Right cardiac atrium (tissue), 5 donors: ENCODE results near the gene CHN2. TPM values are rescaled to one million over a fixed set of nuclear protein-coding genes. Genes with fewer than 3 reads are reported as not detected.

Experiments used
- ATAC-seq, 2 donors: fragments of 200-7000 bp; cut with Tn5 transposase; one replicate each; pipeline versions ENCODE4 v1.8.0 to v1.9.1; 2020; ENCODE audit warnings: moderate library complexity in 2 of 2, mild to moderate bottlenecking in 1 of 2
- DNase-seq, 3 donors: peaks; one replicate each; pipeline ENCODE4 v3.0.0-alpha.2; 2020
- H3K27ac ChIP-seq: one replicate; pipeline ENCODE4 v1.5.1; 2013; ENCODE audit warnings: mild to moderate bottlenecking, low read length, control low read depth, moderate library complexity
- H3K27me3 ChIP-seq: one replicate; pipeline ENCODE4 v1.6.1; 2013; ENCODE audit not compliant: control insufficient read depth, insufficient read depth
- H3K4me1 ChIP-seq: one replicate; pipeline ENCODE4 v1.6.1; 2013; ENCODE audit warnings: low read length; ENCODE audit not compliant: control insufficient read depth, insufficient read depth
- H3K4me3 ChIP-seq: one replicate; pipeline ENCODE4 v1.5.1; 2013; ENCODE audit warnings: low read length, control low read depth
- H3K9me3 ChIP-seq: one replicate; pipeline ENCODE4 v1.6.1; 2013; ENCODE audit warnings: low read length; ENCODE audit not compliant: control insufficient read depth
- WGBS: extraction: QIAGEN DNeasy Blood & Tissue Kit; methylation state at CpG from one replicate; pipeline ENCODE4 v1.1.7; 2013; 5-methylcytosine and 5-hydroxymethylcytosine counted together
- intact Hi-C, 4 donors: fragments of 100-400 bp; cut with DNase I; formaldehyde crosslinking; loops; one replicate each; pipeline versions ENCODE4 v1.11.0 to v1.14.0; 2022 to 2023
- long read RNA-seq, 4 donors: library from polyadenylated mRNA; unstranded; transcript quantifications; one replicate each; pipeline ENCODE4 v2.0.0, GENCODE V29; 2020 to 2021
- polyA plus RNA-seq: library from polyadenylated mRNA; stranded (reverse); fragments of 200-250 nt; gene quantifications from one replicate; pipeline ENCODE4 v1.2.3, GENCODE V29; 2013
- total RNA-seq, 4 donors: library from RNA; stranded (reverse); fragmentation: NEBNext Ultra II Directional; extraction: Animal tissue kit (Norgen Biotek cat#: 25700); gene quantifications; one replicate each; pipeline ENCODE4 v1.2.1, GENCODE V29; 2021
- donor health status: healthy with polysubstance abuse.
- donor health status: DM: no; HTN: yes; CAD: no.
- donor health status: DM: no; HTN: no; CAD: no.
- donor health status: DM: no; HTN: yes; CAD: no; lungs with severe emphysema.
- donor health status: DM: yes; HTN: yes; CAD: no.

Gene CHN2
- 1 to 10 TPM; 2.8 to 6.4 (median 4.5) TPM for total RNA-seq
- 2.0 TPM for polyA plus RNA-seq
- long read RNA-seq, donor 1, partial matches to known transcripts, result 1 of 2 reads
- long read RNA-seq, donor 1, other reads (novel, unspliced or antisense), result 1 of 2 reads
- long read RNA-seq, donor 2, partial matches to known transcripts, result 0 of 1 reads
- long read RNA-seq, donor 2, other reads (novel, unspliced or antisense), result 0 of 1 reads
- long read RNA-seq, donor 3, partial matches to known transcripts, result 0 of 1 reads
- long read RNA-seq, donor 3, other reads (novel, unspliced or antisense), result 0 of 1 reads
- long read RNA-seq, donor 4, partial matches to known transcripts, result 0 of 2 reads
- long read RNA-seq, donor 4, other reads (novel, unspliced or antisense), result 1 of 2 reads

DNA sequence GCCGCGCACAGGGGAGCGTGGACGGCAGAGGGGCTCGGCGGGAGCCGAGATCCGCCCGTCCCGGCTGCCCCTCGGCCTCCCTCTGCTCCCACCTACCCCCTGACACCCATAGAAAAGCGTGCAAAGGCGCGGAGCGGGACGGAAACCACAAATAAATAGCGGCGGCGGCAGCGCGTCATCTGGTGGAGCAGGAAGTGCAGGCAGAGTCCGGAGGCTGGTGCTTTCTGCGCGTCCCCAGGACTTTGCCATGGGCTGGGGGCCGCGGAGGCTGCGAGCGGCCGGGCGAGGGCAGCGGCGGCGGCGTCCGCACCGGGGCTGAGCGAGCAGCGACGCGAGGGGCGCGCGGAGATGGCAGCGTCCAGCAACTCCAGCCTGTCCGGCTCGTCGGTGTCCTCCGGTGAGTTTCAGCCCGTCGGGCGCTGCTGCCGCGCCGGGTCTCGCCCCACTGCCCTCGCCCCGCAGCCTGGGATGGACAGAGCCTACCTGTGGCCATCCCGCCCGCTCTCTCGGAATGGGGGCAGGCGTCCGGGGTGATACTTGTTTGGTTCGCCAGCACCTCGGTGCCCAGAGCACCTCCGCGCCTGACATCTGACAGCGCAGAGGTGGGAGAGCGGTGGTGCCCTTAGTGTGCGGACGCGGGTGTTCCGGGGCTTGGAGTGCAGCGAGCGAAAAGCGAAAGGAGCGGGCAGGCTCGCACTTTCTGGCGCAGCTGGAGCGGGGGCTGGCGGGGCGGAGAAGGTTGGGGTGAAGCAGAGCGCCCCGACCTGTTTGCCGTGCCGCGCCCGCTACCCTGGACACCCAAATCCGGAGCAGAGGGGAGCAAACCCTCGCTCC, at the start of gene CHN2:
Gene CHN2, plus strand, starts transcription at position 182 of the 834 bp plus-strand sequence.
- Histone ChIP-seq H3K4me1 (no peaks in the 10 kb centered on the region), H3K4me3 (peak within 1 kb of the TSS; percentile 48), H3K27ac (no peak within 1 kb of the TSS), H3K9me3 (no peaks in the 10 kb centered on the region), H3K27me3 (no peaks in the 10 kb centered on the region)
- under 1% methylated on average over 89 of the region's 89 CpGs for whole genome bisulfite sequencing
- ATAC-seq (peak; percentile 73 to 86), DNase-seq (peak; percentile 51 to 84 (median 77))
- intact Hi-C loops, result loop anchor here in 2 of 4 donors (5.0 kb wide), 1 partner anchor 212 kb away; no protein-coding TSS in a partner anchor

DNA sequence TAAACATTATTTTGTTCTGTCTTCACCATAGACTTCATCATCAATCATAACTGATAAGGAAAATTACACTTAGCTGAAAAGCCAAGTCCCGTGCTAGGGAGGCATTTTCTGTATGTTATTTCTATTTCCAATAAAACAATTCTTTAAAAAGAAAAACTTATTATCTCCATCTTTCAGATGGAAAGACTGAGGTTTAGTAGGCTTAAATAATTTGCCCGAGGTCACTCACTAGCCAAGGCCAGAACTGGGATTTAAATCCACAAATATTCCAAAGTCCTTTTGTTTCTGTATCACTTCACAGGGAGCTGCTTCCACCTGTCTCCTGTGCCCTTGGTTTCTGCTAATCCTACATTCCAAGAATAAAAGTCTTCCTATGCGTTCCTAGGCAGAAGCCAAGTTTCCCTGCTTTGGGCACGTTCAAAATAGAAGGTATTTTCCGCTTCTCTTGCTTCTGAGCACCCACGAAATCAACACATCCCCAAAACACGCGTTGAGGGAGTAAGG, 49.0 kb upstream of the CHN2 start:
- H3K27ac ChIP-seq, result no peak overlapping the region
- DNase-seq (no peak), ATAC-seq (no peak)
- no peaks in the 10 kb centered on the region for H3K27me3 ChIP-seq
- peak overlapping the region; percentile 29 for H3K4me3 ChIP-seq
- intact Hi-C loops, result no loop called here
- no peaks in the 10 kb centered on the region for H3K4me1 ChIP-seq
- WGBS, result 22% methylated on average over 8 of the region's 8 CpGs
- H3K9me3 ChIP-seq, result no peaks in the 10 kb centered on the region

DNA sequence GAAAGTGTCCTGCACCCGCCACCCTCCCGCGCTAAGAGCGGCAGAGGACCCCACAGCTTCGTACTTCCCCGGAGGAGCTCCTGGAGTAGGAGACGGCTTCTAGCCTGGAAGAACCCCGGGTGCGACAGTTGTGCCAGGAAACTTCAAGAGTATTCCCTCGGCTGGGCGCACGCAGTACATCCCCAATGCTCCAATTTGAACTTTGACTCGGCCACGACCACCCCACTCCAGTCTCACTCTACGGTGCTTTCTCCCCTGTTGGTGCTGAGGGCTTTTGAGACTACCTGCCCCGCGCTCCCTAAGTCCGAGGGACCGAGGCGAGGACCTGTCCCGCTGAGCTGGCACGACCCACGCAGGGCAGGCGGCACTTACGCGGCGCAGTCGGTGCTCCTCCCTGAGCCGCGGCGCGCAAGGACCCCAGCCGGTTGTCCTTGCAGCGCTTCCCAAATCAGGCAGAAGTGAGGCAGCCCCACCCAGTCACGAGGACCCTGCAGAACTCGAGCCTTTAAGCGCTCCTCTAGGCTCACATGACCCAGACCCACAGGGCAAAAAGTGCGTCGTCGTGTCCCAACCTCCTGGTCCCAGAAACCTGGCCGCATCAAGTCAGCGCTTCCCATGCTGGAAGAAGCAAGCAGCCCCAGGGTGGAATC, 48.4 kb upstream of the CHN2 start, which contains the start of gene CPVL:
Gene CPVL, minus strand, starts transcription at position 481 of the 650 bp plus-strand sequence. CDS start 25,476 bp downstream, outside the sequence.
- WGBS, result 2% methylated on average over 42 of the region's 42 CpGs

DNA sequence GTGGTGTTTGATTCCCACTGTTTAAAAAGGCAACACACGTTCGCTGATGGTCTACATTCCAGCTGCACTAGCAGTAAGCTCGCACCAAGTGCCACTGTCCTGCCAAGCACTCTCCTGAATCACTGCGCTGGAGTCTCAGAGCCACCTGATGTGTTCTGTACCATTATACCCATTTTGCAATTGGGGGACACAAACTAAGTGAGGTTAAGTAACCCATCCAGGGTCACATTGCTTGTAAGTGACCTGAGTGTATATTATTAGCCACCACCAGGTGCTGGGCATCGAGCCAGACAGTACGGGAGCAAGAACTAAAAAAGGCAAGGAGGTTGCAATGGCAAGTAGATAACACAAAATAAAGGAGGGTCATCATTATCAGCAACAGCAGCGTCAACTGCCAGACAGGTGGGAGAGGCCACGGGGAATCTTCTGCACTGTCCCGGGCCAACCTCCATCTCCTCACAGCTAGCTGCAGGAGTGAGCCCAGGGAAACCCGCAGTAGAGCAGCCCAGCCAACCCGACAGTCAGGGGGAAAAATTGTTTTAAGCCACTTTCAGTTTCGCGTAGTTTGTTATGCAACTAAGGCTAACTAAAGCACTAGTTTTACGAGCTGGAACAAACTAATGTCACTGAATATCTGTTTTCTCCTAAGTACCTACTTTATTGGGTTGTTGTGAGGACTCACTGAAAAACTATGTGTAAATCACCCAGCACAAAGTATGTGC, 47.5 kb upstream of the CHN2 start:
- ATAC-seq, result peak; percentile 38 to 45
- intact Hi-C loops, result no loop called here
- H3K4me1 ChIP-seq, result no peaks in the 10 kb centered on the region
- no peaks in the 10 kb centered on the region for H3K27me3 ChIP-seq
- peak overlapping the region; percentile 29 for H3K4me3 ChIP-seq
- H3K9me3 ChIP-seq, result no peaks in the 10 kb centered on the region
- whole genome bisulfite sequencing, result 39% methylated on average over 14 of the region's 14 CpGs
- peak in 1 of 3 donors; percentile 63 for DNase-seq
- H3K27ac ChIP-seq, result no peak overlapping the region

More for the DNA sequence above, 48.4 kb upstream of the CHN2 start, which contains the start of gene CPVL:
- Histone ChIP-seq H3K4me1 (no peaks in the 10 kb centered on the region), H3K27me3 (no peaks in the 10 kb centered on the region), H3K4me3 (peak within 1 kb of the TSS; percentile 29), H3K9me3 (no peaks in the 10 kb centered on the region), H3K27ac (no peak within 1 kb of the TSS)
- ATAC-seq, result peak; percentile 77 to 79
- intact Hi-C loops, result no loop called here
- DNase-seq, result peak; percentile 57 to 84 (median 80)

DNA sequence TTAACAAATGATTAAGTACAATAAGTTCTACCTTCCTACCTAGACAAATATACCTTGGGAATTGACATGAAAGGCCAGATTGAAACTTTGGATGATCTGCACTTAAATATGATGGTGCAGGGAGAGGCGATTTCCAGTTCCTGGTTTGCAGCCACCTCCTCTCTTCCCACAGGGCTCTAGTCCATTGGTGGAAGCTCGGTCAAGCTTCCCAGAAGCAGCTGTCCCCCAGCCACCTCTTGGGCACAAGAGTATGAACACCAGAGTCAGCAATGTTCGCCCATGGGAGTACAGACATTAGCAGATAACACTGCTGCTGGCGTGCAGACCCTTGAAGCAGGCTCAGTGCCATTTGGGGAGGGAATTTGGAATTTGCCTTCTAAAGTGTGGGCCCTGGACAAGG, 46.8 kb upstream of the CHN2 start:
- ATAC-seq, result peak; percentile 56 to 58
- H3K4me1 ChIP-seq, result no peaks in the 10 kb centered on the region
- intact Hi-C loops, result no loop called here
- DNase-seq, result no peak
- H3K27me3 ChIP-seq, result no peaks in the 10 kb centered on the region
- 62% methylated on average over 4 of the region's 4 CpGs for WGBS
- no peak overlapping the region for H3K4me3 ChIP-seq
- no peak overlapping the region for H3K27ac ChIP-seq
- no peaks in the 10 kb centered on the region for H3K9me3 ChIP-seq

DNA sequence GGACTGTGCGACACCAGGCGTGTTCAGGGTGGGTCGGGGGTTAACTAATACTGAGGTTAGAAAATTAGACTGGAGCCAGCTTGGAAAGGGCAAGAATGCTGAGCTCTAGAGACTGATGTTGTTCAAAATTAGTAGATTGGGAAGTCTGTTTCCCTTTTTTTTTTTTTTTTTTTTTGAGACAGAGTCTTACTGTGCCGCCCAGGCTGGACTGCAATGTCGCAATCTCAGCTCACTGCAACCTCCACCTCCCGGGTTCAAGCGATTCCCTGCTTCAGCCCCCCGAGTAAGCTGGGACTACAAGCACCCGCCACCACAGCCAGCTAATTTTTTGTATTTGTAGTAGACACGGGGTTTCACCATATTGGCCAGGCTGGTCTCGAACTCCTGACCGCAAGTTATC, 45.5 kb upstream of the CHN2 start:
- H3K4me1 ChIP-seq, result no peaks in the 10 kb centered on the region
- H3K4me3 ChIP-seq, result no peak overlapping the region
- DNase-seq, result no peak
- ATAC-seq, result no peak
- no peak overlapping the region for H3K27ac ChIP-seq
- WGBS, result 92% methylated on average over 12 of the region's 12 CpGs
- H3K27me3 ChIP-seq, result no peaks in the 10 kb centered on the region
- no peaks in the 10 kb centered on the region for H3K9me3 ChIP-seq
- intact Hi-C loops, result no loop called here

DNA sequence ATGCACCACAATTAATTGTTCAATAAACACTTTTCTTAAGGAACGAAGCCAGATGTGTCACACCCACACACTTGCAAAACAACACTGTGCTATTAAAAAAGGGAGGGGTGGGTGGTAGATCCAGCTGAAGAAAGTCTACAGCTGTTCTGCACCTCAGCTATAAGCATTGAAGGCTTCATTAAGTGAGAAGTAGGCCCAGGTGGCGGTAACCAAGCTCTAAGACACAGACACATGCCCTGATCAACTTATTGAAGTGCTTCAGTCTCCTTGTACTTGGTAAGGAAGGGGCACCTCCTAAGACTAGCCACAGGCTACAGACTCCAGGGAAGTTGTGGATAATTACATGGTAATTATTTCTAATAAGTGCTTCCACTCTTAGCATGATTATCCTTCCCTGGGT, 43.7 kb upstream of the CHN2 start:
- DNase-seq (no peak), ATAC-seq (no peak)
- H3K27ac ChIP-seq, result no peak overlapping the region
- H3K4me3 ChIP-seq, result no peak overlapping the region
- no peaks in the 10 kb centered on the region for H3K9me3 ChIP-seq
- intact Hi-C loops, result no loop called here
- no peaks in the 10 kb centered on the region for H3K4me1 ChIP-seq
- H3K27me3 ChIP-seq, result no peaks in the 10 kb centered on the region
- whole genome bisulfite sequencing, result 77% methylated on average over 2 of the region's 2 CpGs

DNA sequence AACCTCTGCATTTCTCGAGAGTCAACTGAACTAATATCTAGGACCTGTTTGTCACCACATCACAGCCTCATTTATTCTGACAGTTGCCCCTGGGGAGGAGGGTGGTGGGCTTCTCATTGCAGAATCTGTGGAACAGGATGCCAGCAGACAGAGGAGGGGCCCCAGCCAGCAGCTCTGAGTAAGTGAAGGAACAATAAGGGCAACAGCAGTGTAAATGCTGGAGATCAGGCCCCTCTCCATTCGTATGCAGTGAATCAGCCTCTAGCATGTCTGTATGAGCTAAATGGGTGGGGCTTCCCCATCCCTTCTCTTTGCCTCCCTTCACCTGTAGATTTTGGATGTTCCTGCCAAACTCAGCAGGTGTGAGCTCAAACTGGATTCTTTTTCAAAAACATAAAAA, 40.5 kb upstream of the CHN2 start:
- no peak for ATAC-seq
- WGBS, result 85% methylated on average over 2 of the region's 2 CpGs
- Histone ChIP-seq H3K4me1 (no peaks in the 10 kb centered on the region), H3K9me3 (no peaks in the 10 kb centered on the region), H3K4me3 (no peak overlapping the region), H3K27ac (no peak overlapping the region), H3K27me3 (no peaks in the 10 kb centered on the region)
- DNase-seq, result no peak
- intact Hi-C loops, result no loop called here

DNA sequence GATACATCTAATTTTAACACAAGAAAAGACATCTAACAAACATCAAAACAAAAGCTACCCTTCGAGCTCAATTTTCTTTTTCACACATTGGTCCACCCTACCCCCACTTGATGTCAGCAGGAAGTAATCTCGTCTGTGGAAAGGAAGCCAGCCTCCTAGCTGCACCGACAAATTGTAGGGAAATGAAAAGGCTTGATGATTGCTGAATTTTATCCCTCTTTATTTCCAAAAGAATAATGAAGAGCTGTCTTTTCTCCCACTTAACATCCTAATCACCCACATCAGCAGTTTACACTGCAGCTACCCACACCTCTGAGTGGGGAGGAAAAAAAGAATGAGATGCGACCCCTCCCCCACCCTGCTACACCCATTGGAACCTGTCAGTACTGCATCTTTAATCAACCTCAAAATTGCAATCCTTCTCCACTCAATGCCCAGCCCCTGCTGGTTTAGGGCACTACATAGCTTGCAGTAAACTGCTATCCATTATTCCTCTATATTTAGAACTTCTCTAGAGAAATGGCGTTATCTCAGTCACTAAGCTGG, 37.6 kb upstream of the CHN2 start:
- DNase-seq (no peak), ATAC-seq (no peak)
- intact Hi-C loops, result no loop called here
- Histone ChIP-seq H3K4me1 (no peaks in the 10 kb centered on the region), H3K27me3 (peaks cover 2% of the 10 kb centered on the region), H3K9me3 (no peaks in the 10 kb centered on the region), H3K27ac (no peak overlapping the region), H3K4me3 (no peak overlapping the region)
- WGBS, result 24% methylated on average over 5 of the region's 5 CpGs

DNA sequence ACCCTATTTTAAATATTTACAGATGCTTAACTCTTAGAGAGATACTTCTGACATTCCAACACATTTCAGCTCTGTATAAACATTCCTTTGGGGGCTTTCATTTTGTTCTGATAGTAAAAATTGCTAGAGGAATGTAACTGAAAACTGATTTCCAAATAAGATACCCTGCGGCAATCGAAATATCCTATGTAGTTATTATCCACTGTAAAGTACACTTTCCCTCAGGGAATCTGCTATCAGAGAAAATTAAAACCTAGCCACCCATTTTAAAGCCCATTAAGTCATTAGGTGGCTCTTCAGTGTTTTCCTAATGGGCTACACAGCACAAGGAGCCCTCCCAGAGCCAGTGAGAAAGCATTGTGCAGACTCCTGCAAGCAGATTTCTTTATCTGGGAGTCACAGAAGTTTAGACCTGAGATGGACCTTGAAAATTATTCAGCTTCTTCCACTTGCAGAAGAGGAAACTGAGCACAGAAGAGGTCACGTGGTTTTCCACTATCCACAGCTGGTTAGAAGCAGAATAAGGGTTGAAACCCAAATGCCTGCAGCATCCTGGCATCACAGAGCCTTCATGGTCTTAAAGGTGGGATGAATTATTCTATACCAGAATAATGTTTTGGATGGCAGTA, 35.7 kb upstream of the CHN2 start:
- no peak overlapping the region for H3K27ac ChIP-seq
- ATAC-seq (no peak), DNase-seq (no peak)
- H3K27me3 ChIP-seq, result peaks cover 2% of the 10 kb centered on the region
- intact Hi-C loops, result no loop called here
- 74% methylated on average over 3 of the region's 3 CpGs for WGBS
- H3K9me3 ChIP-seq, result no peaks in the 10 kb centered on the region
- no peaks in the 10 kb centered on the region for H3K4me1 ChIP-seq
- H3K4me3 ChIP-seq, result no peak overlapping the region
